ENCODE results near the gene HMGCS2. TPM values are rescaled to one million over a fixed set of nuclear protein-coding genes. Genes with fewer than 3 reads are reported as not detected.

The HMGCS2 gene
- total RNA-seq, 4 donors from 2014 or later: 6.4 to 8.1 TPM; not detected in 2

DNA sequence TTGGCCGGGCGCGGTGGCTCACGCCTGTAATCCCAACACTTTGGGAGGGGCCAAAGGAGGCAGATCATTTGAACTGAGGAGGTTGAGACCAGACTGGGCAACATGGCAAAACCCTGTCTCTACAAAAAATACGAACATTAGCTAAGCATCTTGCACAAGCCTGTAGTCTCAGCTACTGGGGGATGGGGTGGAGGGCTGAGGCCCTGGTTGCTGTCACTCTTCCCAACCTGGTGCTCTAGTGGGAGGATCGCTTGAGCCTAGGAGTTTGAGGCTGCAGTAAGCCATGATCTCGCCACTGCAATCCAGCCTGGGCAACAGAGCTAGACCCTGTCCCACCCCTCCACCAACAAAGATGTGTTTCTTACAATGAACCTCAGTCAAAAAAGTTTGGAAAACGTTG lies 54.1 kb downstream of the HMGCS2 start:
- Histone ChIP-seq H3K4me3 (replicated peaks in 1 of 3) (no peak overlapping the region), H3K36me3 (no peaks in the 10 kb centered on the region), H3K27ac (no peak overlapping the region), H3K9me3 (no peaks in the 10 kb centered on the region), H3K4me1 (peaks cover 12 to 18% of the 10 kb centered on the region in 2 donors), H3K27me3 (no peaks in the 10 kb centered on the region)
- intact Hi-C loops (cut with DNase I): no loop called here
- DNase-seq: no peak
- TF ChIP-seq, protein P1, sequence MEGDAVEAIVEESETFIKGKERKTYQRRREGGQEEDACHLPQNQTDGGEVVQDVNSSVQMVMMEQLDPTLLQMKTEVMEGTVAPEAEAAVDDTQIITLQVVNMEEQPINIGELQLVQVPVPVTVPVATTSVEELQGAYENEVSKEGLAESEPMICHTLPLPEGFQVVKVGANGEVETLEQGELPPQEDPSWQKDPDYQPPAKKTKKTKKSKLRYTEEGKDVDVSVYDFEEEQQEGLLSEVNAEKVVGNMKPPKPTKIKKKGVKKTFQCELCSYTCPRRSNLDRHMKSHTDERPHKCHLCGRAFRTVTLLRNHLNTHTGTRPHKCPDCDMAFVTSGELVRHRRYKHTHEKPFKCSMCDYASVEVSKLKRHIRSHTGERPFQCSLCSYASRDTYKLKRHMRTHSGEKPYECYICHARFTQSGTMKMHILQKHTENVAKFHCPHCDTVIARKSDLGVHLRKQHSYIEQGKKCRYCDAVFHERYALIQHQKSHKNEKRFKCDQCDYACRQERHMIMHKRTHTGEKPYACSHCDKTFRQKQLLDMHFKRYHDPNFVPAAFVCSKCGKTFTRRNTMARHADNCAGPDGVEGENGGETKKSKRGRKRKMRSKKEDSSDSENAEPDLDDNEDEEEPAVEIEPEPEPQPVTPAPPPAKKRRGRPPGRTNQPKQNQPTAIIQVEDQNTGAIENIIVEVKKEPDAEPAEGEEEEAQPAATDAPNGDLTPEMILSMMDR (IDR thresholded peaks at IDR 0.05): no peak
- TF ChIP-seq POLR2A (IDR thresholded peaks at IDR 0.05): no peak
- 88% methylated on average over 8 of the region's 8 CpGs for WGBS, 2 donors

DNA sequence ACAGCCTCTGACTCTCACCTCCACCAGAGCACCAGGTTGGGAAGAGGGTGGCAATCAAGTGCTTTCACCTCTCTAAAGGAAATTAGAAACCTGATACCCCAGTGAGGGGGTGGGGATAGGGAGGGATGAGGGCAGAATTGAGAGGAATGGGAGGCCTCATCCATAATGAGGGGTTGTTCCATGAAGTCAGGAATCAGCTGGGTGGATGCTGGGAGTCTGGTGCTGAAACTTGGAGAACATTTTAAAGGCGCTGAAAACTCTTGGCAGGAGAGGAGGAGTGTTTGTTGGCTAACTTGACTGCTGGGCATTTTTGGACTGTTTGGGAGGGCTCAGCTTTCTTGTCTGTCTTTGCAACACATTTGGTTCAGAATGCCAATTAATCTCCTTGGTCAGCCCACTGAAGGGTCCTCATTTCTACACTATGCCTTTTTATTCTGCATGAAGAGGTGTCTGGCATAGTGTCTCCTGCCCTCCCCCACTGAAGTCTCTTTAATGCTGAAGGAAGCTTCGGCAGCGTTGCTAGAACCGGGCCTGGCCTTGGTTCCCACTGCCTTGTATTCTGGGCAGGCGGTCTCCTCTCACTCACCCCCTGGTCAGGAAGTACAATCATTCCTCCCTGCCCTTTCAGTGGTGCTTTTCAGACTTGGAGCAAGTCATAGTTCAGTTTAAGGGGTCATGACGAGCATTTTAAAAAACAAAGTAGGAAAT lies 54.8 kb downstream of the HMGCS2 start:
- DNase-seq: peak in 1 of 2 donors; percentile 13

DNA sequence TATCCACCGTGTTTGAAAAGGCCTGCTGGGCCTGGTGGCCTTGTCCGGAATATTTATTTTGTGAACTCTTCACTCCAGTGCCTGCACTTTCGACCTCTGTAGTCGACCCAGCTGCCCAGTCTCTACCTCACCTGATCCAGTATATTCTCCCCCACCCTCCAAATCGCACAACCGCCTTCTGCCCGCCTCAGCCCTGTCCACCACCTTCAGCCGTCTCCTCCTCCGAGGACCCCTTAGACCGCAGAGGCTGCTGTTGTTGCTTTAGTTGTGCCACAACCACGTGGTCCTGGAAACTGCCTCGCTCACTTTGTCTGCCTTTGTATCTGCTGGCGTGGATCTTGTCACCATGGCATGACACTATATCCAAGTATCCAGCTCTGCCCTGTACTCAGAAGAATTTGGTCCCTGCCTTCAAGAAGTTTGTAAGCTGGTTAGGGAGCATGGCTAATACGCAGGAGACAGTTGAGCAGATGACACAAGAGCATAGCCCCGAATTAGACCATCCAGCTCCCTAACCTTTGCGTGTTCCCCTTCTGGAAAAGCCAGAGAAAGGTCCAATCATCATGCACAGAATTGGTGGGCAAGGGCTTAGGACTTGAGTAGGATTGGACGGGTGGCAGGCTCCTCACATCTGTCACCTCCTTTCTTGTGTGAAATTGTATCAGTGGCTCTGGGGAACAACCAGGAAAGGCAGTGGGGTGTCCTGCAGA lies 55.5 kb downstream of the HMGCS2 start:
- Histone ChIP-seq H3K27ac (peak overlapping the region; percentile 1 to 70 (median 53)), H3K36me3 (no peaks in the 10 kb centered on the region), H3K4me1 (peaks cover 12 to 18% of the 10 kb centered on the region in 2 donors), H3K9me3 (no peaks in the 10 kb centered on the region), H3K27me3 (no peaks in the 10 kb centered on the region), H3K4me3 (replicated peaks in 1 of 3) (no peak overlapping the region)
- intact Hi-C loops (cut with DNase I): no loop called here
- peak; percentile 39 to 44 for DNase-seq
- no peak for TF ChIP-seq POLR2A (IDR thresholded peaks at IDR 0.05)
- TF ChIP-seq, protein P1 (IDR thresholded peaks at IDR 0.05): no peak
- WGBS, 2 donors: 27 to 34% methylated on average over 17 of the region's 17 CpGs

More for the DNA sequence above, 54.8 kb downstream of the HMGCS2 start:
- H3K36me3 ChIP-seq: no peaks in the 10 kb centered on the region
- intact Hi-C loops (cut with DNase I): no loop called here
- peaks cover 12 to 18% of the 10 kb centered on the region in 2 donors for H3K4me1 ChIP-seq
- H3K27ac ChIP-seq: peak overlapping the region in 2 of 3 donors; percentile 1 to 53
- H3K4me3 ChIP-seq (replicated peaks in 1 of 3): no peak overlapping the region
- H3K9me3 ChIP-seq: no peaks in the 10 kb centered on the region
- TF ChIP-seq, protein P1 (IDR thresholded peaks at IDR 0.05): no peak
- TF ChIP-seq POLR2A (IDR thresholded peaks at IDR 0.05): no peak
- 51 to 66% methylated on average over 6 of the region's 6 CpGs for WGBS, 2 donors
- H3K27me3 ChIP-seq: no peaks in the 10 kb centered on the region

DNA sequence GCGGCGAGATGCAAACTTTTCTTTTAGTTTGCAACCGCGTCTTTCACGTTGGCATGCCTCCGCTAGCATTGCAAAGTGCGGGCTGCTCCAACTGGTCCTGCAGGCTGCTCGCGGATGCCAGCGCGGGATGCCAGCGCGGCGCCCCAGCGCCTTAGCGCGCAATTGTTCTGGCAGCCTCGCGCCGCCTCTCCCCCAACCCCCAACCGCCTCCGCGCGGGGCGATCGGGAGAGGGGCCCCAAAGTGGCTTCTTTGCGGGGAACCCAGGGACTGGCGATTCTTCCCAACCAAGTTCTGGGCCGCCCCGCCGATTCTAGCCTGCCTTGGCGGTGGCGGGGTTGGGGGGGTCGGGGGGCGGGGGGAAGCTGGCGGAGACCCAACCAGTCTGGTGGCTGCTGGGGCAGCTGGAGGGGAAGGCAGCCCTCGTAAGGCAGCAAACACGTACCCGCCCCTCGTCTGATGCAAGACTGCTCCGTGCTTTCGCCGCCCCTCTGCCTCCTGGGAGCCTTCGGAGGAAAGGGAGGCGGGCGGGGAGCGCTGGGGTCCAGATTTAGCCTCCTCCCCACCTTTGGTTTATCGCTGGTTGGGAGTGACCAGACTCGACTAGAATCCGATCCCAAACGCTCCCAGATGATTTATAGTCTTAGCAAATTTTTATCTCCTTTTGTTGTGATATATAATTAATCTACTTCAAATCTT lies 56.2 kb downstream of the HMGCS2 start:
- peak overlapping the region; percentile 49 to 89 (median 56) for H3K4me3 ChIP-seq (replicated peaks in 1 of 3)
- no peaks in the 10 kb centered on the region for H3K27me3 ChIP-seq
- H3K27ac ChIP-seq: peak overlapping the region; percentile 1 to 70 (median 53)
- 0 to 4% methylated on average over 14 to 33 of the region's 51 CpGs for WGBS, 2 donors
- H3K9me3 ChIP-seq: no peaks in the 10 kb centered on the region
- peaks cover 12 to 18% of the 10 kb centered on the region in 2 donors for H3K4me1 ChIP-seq
- H3K36me3 ChIP-seq: no peaks in the 10 kb centered on the region
- TF ChIP-seq, protein P1 (IDR thresholded peaks at IDR 0.05): no peak
- TF ChIP-seq POLR2A (IDR thresholded peaks at IDR 0.05): no peak
- DNase-seq: peak; percentile 75 to 77
- intact Hi-C loops (cut with DNase I): no loop called here

Data from thyroid gland (tissue), 4 donors.